ENCODE data around the gene NAP1L5. TPM values are rescaled to one million over a fixed set of nuclear protein-coding genes. Genes with fewer than 3 reads are reported as not detected.

The NAP1L5 gene
- total RNA-seq, 3 donors from 2014 or later (not counting 1 experiment from before 2014, with no cell fraction given) = 11.4 to 16.1 (median 12.7) TPM

GRCh38 chr4:88725143-88725542, 27.5 kb upstream of the NAP1L5 start:
- Histone ChIP-seq H3K36me3 (ENCODE audit: control insufficient read depth, insufficient read depth, low read length) (peaks cover 55% of the 10 kb centered on the region), H3K27ac (ENCODE audit: low read length) (no peak overlapping the region), H3K9me3 (ENCODE audit: control insufficient read depth, insufficient read depth, low read length) (no peaks in the 10 kb centered on the region), H3K4me1 (ENCODE audit: control insufficient read depth, insufficient read depth, low read length) (no peaks in the 10 kb centered on the region), H3K27me3 (ENCODE audit: control insufficient read depth, insufficient read depth, low read length) (no peaks in the 10 kb centered on the region), H3K4me3 (ENCODE audit: low read length) (no peak overlapping the region)
- 98% methylated on average over 4 of the region's 4 CpGs for WGBS (ENCODE audit: insufficient coverage)
- Mint-ChIP-seq H3K27ac (no peak overlapping the region), H3K27me3 (ENCODE audit: low read depth in 2 of 2) (no peaks in the 10 kb centered on the region), H3K4me3 (no peak overlapping the region), H3K9me3 (no peaks in the 10 kb centered on the region), H3K4me1 (no peaks in the 10 kb centered on the region), H3K36me3 (peaks cover 6% of the 10 kb centered on the region)
- intact Hi-C loops (cut with micrococcal nuclease) = no loop called here
- ATAC-seq = no peak
- no peak for TF ChIP-seq CTCF (IDR thresholded peaks at IDR 0.05)
- DNase-seq = no peak

DNA sequence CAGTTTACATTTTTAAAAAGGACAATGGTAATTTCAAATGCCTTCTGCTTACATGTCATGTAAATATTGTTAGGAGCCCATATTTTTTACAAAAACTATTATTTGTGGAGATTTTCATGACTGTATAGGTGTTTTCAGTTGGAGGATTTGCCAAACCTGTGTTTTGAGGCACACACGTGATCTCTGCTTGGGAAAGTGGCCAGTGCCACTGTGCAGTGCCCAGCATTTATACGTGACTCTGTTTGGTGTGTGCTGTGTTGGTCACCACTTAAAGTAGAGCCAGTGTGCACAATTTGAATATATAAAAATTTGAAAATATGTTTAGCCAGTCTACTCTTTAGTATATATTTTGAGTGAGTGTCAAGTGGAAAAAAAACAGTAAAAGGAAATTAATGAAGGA, 26.8 kb upstream of the NAP1L5 start:
- Mint-ChIP-seq H3K4me3 (no peak overlapping the region), H3K9me3 (no peaks in the 10 kb centered on the region), H3K27me3 (ENCODE audit: low read depth in 2 of 2) (no peaks in the 10 kb centered on the region), H3K27ac (no peak overlapping the region), H3K36me3 (peaks cover 6% of the 10 kb centered on the region), H3K4me1 (no peaks in the 10 kb centered on the region)
- Histone ChIP-seq H3K36me3 (ENCODE audit: control insufficient read depth, insufficient read depth, low read length) (peaks cover 54% of the 10 kb centered on the region), H3K4me3 (ENCODE audit: low read length) (no peak overlapping the region), H3K4me1 (ENCODE audit: control insufficient read depth, insufficient read depth, low read length) (no peaks in the 10 kb centered on the region), H3K27me3 (ENCODE audit: control insufficient read depth, insufficient read depth, low read length) (no peaks in the 10 kb centered on the region), H3K9me3 (ENCODE audit: control insufficient read depth, insufficient read depth, low read length) (no peaks in the 10 kb centered on the region), H3K27ac (ENCODE audit: low read length) (no peak overlapping the region)
- no peak for TF ChIP-seq CTCF (IDR thresholded peaks at IDR 0.05)
- intact Hi-C loops (cut with micrococcal nuclease) = no loop called here
- no peak for ATAC-seq
- WGBS (ENCODE audit: insufficient coverage) = 95% methylated on average over 2 of the region's 2 CpGs
- no peak for DNase-seq

DNA sequence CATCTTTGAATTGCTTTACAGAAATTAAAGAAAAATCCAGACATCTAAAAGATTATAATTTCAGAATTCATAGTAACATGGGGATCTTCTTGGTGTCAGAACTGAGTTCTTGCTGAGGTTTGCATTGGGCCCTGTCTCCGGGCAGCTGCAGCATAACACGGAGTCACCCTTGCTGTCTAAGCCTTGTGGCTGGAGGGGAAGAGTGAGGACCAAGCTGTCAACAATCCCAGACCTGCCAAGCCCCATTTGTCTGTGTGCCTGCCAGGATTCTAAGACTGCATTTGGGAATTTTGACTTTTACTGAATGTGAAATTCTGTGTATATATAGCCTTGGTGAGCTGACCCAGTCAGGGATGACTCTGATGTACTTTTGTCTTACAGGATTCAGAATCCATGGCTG, 25.2 kb upstream of the NAP1L5 start:
- H3K4me1 ChIP-seq (ENCODE audit: control insufficient read depth, insufficient read depth, low read length) = no peaks in the 10 kb centered on the region

More for the DNA sequence above, 25.2 kb upstream of the NAP1L5 start:
- Histone ChIP-seq H3K27ac (ENCODE audit: low read length) (no peak overlapping the region), H3K27me3 (ENCODE audit: control insufficient read depth, insufficient read depth, low read length) (no peaks in the 10 kb centered on the region), H3K4me3 (ENCODE audit: low read length) (no peak overlapping the region), H3K36me3 (ENCODE audit: control insufficient read depth, insufficient read depth, low read length) (peaks cover 54% of the 10 kb centered on the region), H3K9me3 (ENCODE audit: control insufficient read depth, insufficient read depth, low read length) (peaks cover 6% of the 10 kb centered on the region)
- Mint-ChIP-seq H3K36me3 (peaks cover 14% of the 10 kb centered on the region), H3K4me3 (no peak overlapping the region), H3K9me3 (no peaks in the 10 kb centered on the region), H3K4me1 (no peaks in the 10 kb centered on the region), H3K27me3 (ENCODE audit: low read depth in 2 of 2) (no peaks in the 10 kb centered on the region), H3K27ac (no peak overlapping the region)
- intact Hi-C loops (cut with micrococcal nuclease) = no loop called here
- WGBS (ENCODE audit: insufficient coverage) = 100% methylated on average over 2 of the region's 2 CpGs
- TF ChIP-seq CTCF (IDR thresholded peaks at IDR 0.05) = no peak
- DNase-seq (no peak), ATAC-seq (no peak)

Measured in natural killer cell (primary cell).